NCI-H446 (cell line): Measurements from ENCODE around the gene EIF4G3.
"Not testable (repeated sequence)": the region's sequence is repeated elsewhere in the genome, so short reads cannot be mapped to it uniquely, and the experiment has no call there.

Experiments used
- DNase-seq, 2 experiments: peaks; one replicate each; lab custom pipeline; 2025; lab: John Stamatoyannopoulos, UW

EIF4G3 gene

GRCh38 chr1:21024918-21025317 lies 151.8 kb downstream of the EIF4G3 start:
- DNase-seq, result no peak

- not testable (repeated sequence) for DNase-seq
Observed at GRCh38 chr1:21024136-21024896, 152.4 kb downstream of the EIF4G3 start.

- peak; percentile 71 to 76 for DNase-seq
Observed at GRCh38 chr1:21022279-21023040, 154.2 kb downstream of the EIF4G3 start.

GRCh38 chr1:21021311-21021710 lies 155.4 kb downstream of the EIF4G3 start:
- DNase-seq, result no peak

GRCh38 chr1:21020151-21020550 lies 156.5 kb downstream of the EIF4G3 start:
- DNase-seq, result no peak

- DNase-seq, result no peak
Observed at GRCh38 chr1:21018673-21019072, 158.0 kb downstream of the EIF4G3 start.

- DNase-seq, result no peak
Observed at GRCh38 chr1:21013510-21013909, 163.2 kb downstream of the EIF4G3 start.

GRCh38 chr1:21012937-21013336 lies 163.8 kb downstream of the EIF4G3 start:
- peak; percentile 18 to 48 for DNase-seq

GRCh38 chr1:21007876-21008275 lies 168.8 kb downstream of the EIF4G3 start:
- no peak for DNase-seq

GRCh38 chr1:21005466-21006239 lies 171.0 kb downstream of the EIF4G3 start:
- DNase-seq, result no peak

GRCh38 chr1:21003281-21004045 lies 173.2 kb downstream of the EIF4G3 start:
- DNase-seq, result no peak

- DNase-seq, result peak in 1 of 2 experiments; percentile 23
Observed at GRCh38 chr1:21001042-21001441, 175.7 kb downstream of the EIF4G3 start.

- DNase-seq, result no peak
Observed at GRCh38 chr1:21000245-21000594, 176.5 kb downstream of the EIF4G3 start.

GRCh38 chr1:20999525-21000244 lies 177.0 kb downstream of the EIF4G3 start:
- no peak for DNase-seq

- DNase-seq, result no peak
Observed at GRCh38 chr1:20998826-20999225, 177.9 kb downstream of the EIF4G3 start.

- no peak for DNase-seq
Observed at GRCh38 chr1:20997602-20998224, 179.0 kb downstream of the EIF4G3 start.

- DNase-seq, result no peak
Observed at GRCh38 chr1:20996554-20996953, 180.1 kb downstream of the EIF4G3 start.

- DNase-seq, result no peak
Observed at GRCh38 chr1:20993716-20994575, 182.8 kb downstream of the EIF4G3 start.

- DNase-seq, result no peak
Observed at GRCh38 chr1:20992322-20993056, 184.2 kb downstream of the EIF4G3 start.
